HL-60/S4 treated with phorbol 12-myristate 13-acetate at 8.2 ng/mL for 4 days and 3 days (cell line): ENCODE results near the gene MKNK1.

ENCODE experiments used
- in situ Hi-C: fragments of 300-500 bp; cut with MboI; formaldehyde crosslinking; loops from 2 replicates; pipeline ENCODE4 v1.15.0; 2022; ENCODE audit warnings: low sequenced_read_pairs

Gene MKNK1

GRCh38 chr1:46599059-46599970 lies 4.8 kb downstream of the MKNK1 start:
- in situ Hi-C loops: no loop called here

GRCh38 chr1:46596846-46597245 lies 7.2 kb downstream of the MKNK1 start:
- in situ Hi-C loops: no loop called here

DNA sequence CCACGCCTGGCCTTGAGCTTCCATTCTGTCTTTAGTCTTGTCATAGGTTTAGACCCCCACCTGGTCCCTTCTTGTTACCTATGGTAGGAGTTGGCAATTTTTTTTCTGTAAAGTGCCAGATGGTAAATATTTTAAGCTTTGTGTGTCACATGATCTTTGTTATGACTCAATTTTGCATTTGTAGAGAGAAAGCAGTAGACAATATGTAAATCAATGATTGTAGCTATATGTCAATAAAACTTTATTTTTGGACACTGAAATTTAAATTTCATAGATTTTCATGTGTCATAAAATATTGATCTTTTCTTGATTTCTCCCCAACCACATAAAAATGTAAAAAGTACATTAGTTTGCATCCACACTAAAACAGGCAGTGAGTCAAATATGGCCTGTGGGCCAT lies 8.0 kb downstream of the MKNK1 start:
- in situ Hi-C loops: no loop called here

GRCh38 chr1:46595127-46595526 lies 8.9 kb downstream of the MKNK1 start:
- in situ Hi-C loops: no loop called here

DNA sequence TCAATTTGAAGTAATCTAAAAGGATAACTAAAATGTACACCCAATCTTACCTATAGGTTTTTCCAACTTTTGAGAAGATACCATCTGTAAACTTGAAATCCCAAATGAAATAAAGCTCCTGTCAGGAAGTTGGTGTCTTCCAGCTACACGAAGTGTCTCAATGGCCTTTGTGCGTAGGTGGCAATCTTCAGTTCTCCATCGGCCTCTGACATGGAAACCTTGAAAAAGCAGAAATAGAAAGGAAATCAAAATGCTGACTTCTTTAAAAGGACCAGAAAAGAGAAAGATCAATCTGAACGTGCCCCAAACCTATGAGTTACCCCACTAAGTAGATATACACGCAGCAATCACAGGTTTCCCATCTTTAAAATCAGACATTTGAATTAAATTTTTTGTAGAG lies 10.0 kb downstream of the MKNK1 start:
- in situ Hi-C loops: no loop called here

DNA sequence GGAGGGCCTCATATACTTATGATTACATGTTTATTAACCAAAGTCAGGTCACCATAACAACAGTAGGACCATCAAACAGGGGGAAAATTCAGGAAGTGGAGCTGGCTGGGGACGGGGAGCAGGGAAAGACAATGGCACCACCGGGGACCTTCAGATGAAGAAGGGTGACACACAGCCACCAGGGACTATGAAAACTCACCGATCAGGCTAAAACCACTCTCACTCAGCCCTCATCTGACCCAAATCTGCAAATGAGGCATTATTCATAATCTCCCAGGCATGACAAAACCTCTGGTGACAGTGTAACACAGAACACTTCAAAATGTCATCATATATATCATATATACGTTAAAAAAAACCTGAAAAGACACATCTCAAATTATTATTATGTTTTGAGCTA lies 11.2 kb downstream of the MKNK1 start:
- in situ Hi-C loops: no loop called here

DNA sequence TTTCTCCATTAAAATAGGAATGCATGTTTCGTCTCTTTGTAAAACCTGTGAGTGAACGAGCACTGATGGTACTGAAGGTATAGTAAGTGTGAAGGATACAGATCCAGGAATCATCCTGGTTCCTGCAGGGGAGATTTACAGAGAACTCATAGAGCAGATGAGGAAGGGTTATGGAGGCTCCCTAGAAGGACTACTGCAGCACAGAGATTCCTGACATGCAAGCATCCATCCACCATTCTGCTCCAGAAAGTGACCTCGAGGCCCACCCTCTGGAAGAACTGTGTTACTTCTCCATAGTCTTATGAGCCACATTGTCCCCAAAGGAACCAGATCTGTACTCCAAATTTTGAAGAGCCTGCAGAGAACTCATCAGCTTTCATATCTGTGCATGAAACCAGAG lies 14.5 kb downstream of the MKNK1 start:
- in situ Hi-C loops: no loop called here

GRCh38 chr1:46587069-46587468 lies 17.0 kb downstream of the MKNK1 start:
- in situ Hi-C loops: no loop called here

GRCh38 chr1:46585312-46585938 lies 18.6 kb downstream of the MKNK1 start:
- in situ Hi-C loops: no loop called here

DNA sequence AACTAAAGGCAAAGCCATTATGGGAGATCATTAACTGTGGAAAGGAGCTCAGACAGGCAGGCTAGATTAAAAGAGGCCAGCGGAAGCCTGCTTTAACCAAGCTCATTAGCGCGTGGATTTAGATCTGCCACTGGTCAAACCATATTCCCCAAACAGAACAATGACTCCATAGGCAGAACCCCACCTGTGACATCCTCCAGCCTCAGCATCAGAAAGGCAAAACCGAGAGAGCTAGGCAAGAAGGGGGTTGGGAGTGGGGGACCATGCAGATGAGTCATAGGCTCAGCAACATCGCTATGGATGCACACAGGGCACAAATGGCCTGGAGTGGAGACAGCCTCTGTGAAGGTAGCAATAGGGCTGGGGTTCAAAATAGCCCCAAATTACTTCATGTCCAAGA lies 20.6 kb downstream of the MKNK1 start:
- in situ Hi-C loops: no loop called here

DNA sequence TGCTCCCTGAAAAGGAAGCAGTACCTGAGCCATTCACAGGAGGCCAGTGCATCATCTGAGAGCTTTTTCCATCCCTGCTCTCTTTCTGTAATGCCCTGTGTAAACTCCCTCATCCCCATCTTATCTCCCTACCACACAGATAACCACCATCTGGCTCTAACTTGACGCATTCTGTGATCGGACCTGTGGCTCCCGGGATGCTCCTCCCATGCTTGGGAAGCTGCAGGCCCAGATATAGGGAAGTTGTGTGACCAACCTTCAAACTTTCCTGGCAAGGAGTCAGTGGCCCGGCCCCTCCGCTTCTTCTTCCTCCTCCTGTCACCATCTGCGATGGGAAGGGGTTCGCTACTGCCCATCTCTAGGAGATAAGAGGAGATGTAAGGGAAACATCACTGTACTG lies 21.1 kb downstream of the MKNK1 start:
- in situ Hi-C loops: no loop called here

DNA sequence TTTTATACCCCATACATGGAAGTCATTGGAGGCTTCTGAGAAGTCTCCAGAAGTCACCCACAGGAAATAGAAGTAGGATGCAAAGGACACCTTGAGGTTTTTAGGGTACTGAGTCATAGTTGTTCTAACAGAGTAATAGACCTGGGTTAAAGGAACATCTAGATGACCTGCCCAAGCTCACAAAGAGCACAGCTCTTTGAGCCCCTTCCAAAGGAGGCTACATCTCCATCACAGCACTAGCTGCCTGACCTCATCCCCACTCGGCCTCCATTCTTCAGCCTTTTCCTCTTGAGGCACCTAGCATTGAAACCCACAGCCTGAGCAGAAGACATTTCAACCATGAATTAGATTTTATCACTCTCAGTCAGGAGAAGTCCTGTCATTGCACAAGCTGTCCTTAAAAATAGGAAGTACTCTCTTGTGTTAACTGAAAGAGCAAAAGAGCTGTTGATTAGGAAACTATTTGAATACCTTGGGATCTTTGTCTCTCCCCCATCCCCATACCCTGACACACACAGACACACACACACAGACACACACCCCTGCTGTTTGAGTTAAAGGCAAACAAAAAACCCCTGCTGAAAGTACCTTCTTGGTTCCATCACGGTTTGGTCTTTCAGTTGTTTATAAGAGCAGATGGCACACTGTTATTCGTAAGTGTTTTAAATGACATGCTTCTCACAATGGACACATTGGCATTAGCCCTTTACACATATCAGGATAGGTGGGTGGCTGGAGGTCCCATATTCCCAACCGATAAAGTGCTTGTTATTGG lies 22.2 kb downstream of the MKNK1 start:
- in situ Hi-C loops: no loop called here

- in situ Hi-C loops: no loop called here
Measured at GRCh38 chr1:46580140-46580903, 23.7 kb downstream of the MKNK1 start.

DNA sequence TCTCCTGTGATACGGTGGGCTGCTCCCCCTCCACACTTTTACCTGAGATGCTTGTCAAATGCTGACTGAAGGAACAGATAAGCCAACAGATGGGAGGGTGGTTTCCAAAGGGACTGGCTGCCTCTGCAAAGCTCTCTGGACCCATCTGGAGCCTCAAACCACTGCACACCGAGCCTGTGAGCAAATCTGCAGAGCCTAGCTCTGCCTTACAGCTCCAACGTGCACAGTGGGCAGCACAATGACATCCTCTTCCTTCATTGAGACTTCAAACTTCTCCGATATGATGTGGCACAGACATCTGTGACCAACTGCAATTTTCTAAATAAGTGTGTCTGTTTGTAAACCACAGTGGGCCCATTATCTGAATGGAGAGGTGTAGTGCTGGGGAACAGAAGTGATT lies 26.4 kb downstream of the MKNK1 start:
- in situ Hi-C loops: no loop called here

- in situ Hi-C loops: no loop called here
Measured at GRCh38 chr1:46576596-46576995, 27.5 kb downstream of the MKNK1 start.

DNA sequence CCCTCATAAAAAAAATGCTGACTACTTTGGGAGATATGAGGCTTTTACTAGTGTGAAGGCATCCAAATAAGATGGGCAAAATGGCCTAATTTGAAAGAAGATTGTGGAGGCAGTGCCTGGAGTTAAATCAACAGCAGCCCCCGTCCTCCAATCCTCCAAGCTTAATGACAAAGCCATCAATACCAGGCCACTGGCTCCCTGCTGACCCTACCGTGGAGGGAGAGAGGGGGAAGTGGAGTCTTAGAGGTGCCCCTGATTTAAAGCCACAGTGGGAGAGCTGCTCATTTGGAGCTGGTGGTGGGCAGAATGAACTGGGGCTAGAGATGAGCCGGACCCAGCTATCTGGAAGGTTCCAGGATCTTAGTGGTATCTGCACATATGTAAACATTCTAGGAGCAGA lies 28.3 kb downstream of the MKNK1 start:
- in situ Hi-C loops: no loop called here

GRCh38 chr1:46575300-46575699 lies 28.8 kb downstream of the MKNK1 start:
- in situ Hi-C loops: no loop called here

- in situ Hi-C loops: no loop called here
Measured at GRCh38 chr1:46571691-46572225, 32.3 kb downstream of the MKNK1 start.

GRCh38 chr1:46569884-46570725 lies 34.0 kb downstream of the MKNK1 start:
- in situ Hi-C loops: no loop called here

DNA sequence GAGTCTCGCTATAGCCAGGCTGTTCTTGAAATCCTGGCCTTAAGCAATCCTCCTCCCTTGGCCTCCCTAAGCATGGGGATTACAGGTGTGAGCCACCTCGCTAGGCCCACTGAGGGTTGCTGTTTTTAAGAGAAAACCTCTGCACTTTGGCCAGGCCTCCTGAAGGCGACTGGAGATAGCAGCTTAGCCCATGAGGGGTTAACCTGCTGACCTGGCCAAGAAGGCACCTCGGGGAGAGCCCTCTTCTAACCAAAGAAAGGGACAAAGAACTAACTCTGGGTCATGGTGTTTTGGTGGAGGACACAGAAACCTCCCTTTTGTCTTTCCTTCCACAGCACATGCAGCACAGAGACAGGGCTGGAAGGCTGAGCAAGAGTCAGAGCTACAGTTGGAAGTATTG lies 35.0 kb downstream of the MKNK1 start:
- in situ Hi-C loops: no loop called here
